ENCODE measurements around the gene ERBIN.
"Not testable (repeated sequence)": the region's sequence is repeated elsewhere in the genome, so short reads cannot be mapped to it uniquely, and the experiment has no call there.

The ERBIN gene

GRCh38 chr5:65895891-65896290 is 30.5 kb upstream of the ERBIN start:
- no peaks in the 10 kb centered on the region for H3K27me3 ChIP-seq (ENCODE audit: insufficient read depth, low read length)
- H3K36me3 ChIP-seq (ENCODE audit: insufficient read depth, low read length) = no peaks in the 10 kb centered on the region
- peaks cover 15% of the 10 kb centered on the region; the same call in 1 of the 2 replicates for H3K4me1 ChIP-seq (ENCODE audit: insufficient read depth, low read length)
- no peak overlapping the region for H3K9ac ChIP-seq (ENCODE audit: low read depth, low read length)
- H3K27ac ChIP-seq (ENCODE audit: low read depth, low read length) = no peak overlapping the region
- 94% methylated on average over 3 of the region's 3 CpGs for WGBS
- H3K9me3 ChIP-seq (ENCODE audit: insufficient read depth, low read depth, low read length) = no peaks in the 10 kb centered on the region
- no peak overlapping the region for H3K4me3 ChIP-seq (ENCODE audit: low read length)

- Histone ChIP-seq H3K27ac (ENCODE audit: low read depth, low read length) (no peak overlapping the region), H3K9ac (ENCODE audit: low read depth, low read length) (no peak overlapping the region), H3K36me3 (ENCODE audit: insufficient read depth, low read length) (no peaks in the 10 kb centered on the region), H3K9me3 (ENCODE audit: insufficient read depth, low read depth, low read length) (no peaks in the 10 kb centered on the region), H3K27me3 (ENCODE audit: insufficient read depth, low read length) (no peaks in the 10 kb centered on the region), H3K4me1 (ENCODE audit: insufficient read depth, low read length) (no peaks in the 10 kb centered on the region), H3K4me3 (ENCODE audit: low read length) (no peak overlapping the region)
- WGBS = 86% methylated on average over 2 of the region's 2 CpGs
These were observed 25.6 kb upstream of the ERBIN start for GRCh38 chr5:65900746-65901145.

- Histone ChIP-seq H3K4me1 (ENCODE audit: insufficient read depth, low read length) (no peaks in the 10 kb centered on the region), H3K36me3 (ENCODE audit: insufficient read depth, low read length) (no peaks in the 10 kb centered on the region), H3K9me3 (ENCODE audit: insufficient read depth, low read depth, low read length) (no peaks in the 10 kb centered on the region), H3K4me3 (ENCODE audit: low read length) (no peak overlapping the region), H3K9ac (ENCODE audit: low read depth, low read length) (no peak overlapping the region), H3K27me3 (ENCODE audit: insufficient read depth, low read length) (no peaks in the 10 kb centered on the region), H3K27ac (ENCODE audit: low read depth, low read length) (no peak overlapping the region)
- 96% methylated on average over 4 of the region's 4 CpGs for WGBS
These were observed 24.3 kb upstream of the ERBIN start for GRCh38 chr5:65902104-65902503.

- H3K4me1 ChIP-seq (ENCODE audit: insufficient read depth, low read length) = no peaks in the 10 kb centered on the region
- H3K27me3 ChIP-seq (ENCODE audit: insufficient read depth, low read length) = no peaks in the 10 kb centered on the region
- no peaks in the 10 kb centered on the region for H3K9me3 ChIP-seq (ENCODE audit: insufficient read depth, low read depth, low read length)
- no peak overlapping the region for H3K4me3 ChIP-seq (ENCODE audit: low read length)
- 94% methylated on average over 1 of the region's 1 CpG for WGBS
- H3K9ac ChIP-seq (ENCODE audit: low read depth, low read length) = no peak overlapping the region
- no peak overlapping the region for H3K27ac ChIP-seq (ENCODE audit: low read depth, low read length)
- H3K36me3 ChIP-seq (ENCODE audit: insufficient read depth, low read length) = no peaks in the 10 kb centered on the region
These were observed 22.8 kb upstream of the ERBIN start for GRCh38 chr5:65903581-65903980.

GRCh38 chr5:65906256-65906655 is 20.1 kb upstream of the ERBIN start:
- no peaks in the 10 kb centered on the region for H3K4me1 ChIP-seq (ENCODE audit: insufficient read depth, low read length)
- H3K4me3 ChIP-seq (ENCODE audit: low read length) = no peak overlapping the region
- no peak overlapping the region for H3K27ac ChIP-seq (ENCODE audit: low read depth, low read length)
- no peaks in the 10 kb centered on the region for H3K36me3 ChIP-seq (ENCODE audit: insufficient read depth, low read length)
- H3K27me3 ChIP-seq (ENCODE audit: insufficient read depth, low read length) = no peaks in the 10 kb centered on the region
- no peaks in the 10 kb centered on the region for H3K9me3 ChIP-seq (ENCODE audit: insufficient read depth, low read depth, low read length)
- H3K9ac ChIP-seq (ENCODE audit: low read depth, low read length) = no peak overlapping the region

GRCh38 chr5:65907135-65907534 is 19.2 kb upstream of the ERBIN start:
- H3K9ac ChIP-seq (ENCODE audit: low read depth, low read length) = no peak overlapping the region
- H3K9me3 ChIP-seq (ENCODE audit: insufficient read depth, low read depth, low read length) = no peaks in the 10 kb centered on the region
- H3K4me3 ChIP-seq (ENCODE audit: low read length) = no peak overlapping the region
- H3K27me3 ChIP-seq (ENCODE audit: insufficient read depth, low read length) = no peaks in the 10 kb centered on the region
- no peaks in the 10 kb centered on the region for H3K4me1 ChIP-seq (ENCODE audit: insufficient read depth, low read length)
- no peaks in the 10 kb centered on the region for H3K36me3 ChIP-seq (ENCODE audit: insufficient read depth, low read length)
- H3K27ac ChIP-seq (ENCODE audit: low read depth, low read length) = no peak overlapping the region
- no CpG with 5 or more reads among the region's 2 CpGs for WGBS

- WGBS = 100% methylated on average over 1 of the region's 3 CpGs
- no peaks in the 10 kb centered on the region for H3K4me1 ChIP-seq (ENCODE audit: insufficient read depth, low read length)
- no peak overlapping the region for H3K4me3 ChIP-seq (ENCODE audit: low read length)
- H3K9ac ChIP-seq (ENCODE audit: low read depth, low read length) = no peak overlapping the region
- no peaks in the 10 kb centered on the region for H3K36me3 ChIP-seq (ENCODE audit: insufficient read depth, low read length)
- no peaks in the 10 kb centered on the region for H3K9me3 ChIP-seq (ENCODE audit: insufficient read depth, low read depth, low read length)
- H3K27ac ChIP-seq (ENCODE audit: low read depth, low read length) = no peak overlapping the region
- no peaks in the 10 kb centered on the region for H3K27me3 ChIP-seq (ENCODE audit: insufficient read depth, low read length)
These were observed 15.7 kb upstream of the ERBIN start for GRCh38 chr5:65910711-65911110.

- no peaks in the 10 kb centered on the region for H3K36me3 ChIP-seq (ENCODE audit: insufficient read depth, low read length)
- H3K27ac ChIP-seq (ENCODE audit: low read depth, low read length) = no peak overlapping the region
- no peak overlapping the region for H3K9ac ChIP-seq (ENCODE audit: low read depth, low read length)
- no peaks in the 10 kb centered on the region for H3K9me3 ChIP-seq (ENCODE audit: insufficient read depth, low read depth, low read length)
- no peaks in the 10 kb centered on the region for H3K4me1 ChIP-seq (ENCODE audit: insufficient read depth, low read length)
- 87% methylated on average over 3 of the region's 3 CpGs for WGBS
- H3K27me3 ChIP-seq (ENCODE audit: insufficient read depth, low read length) = no peaks in the 10 kb centered on the region
- H3K4me3 ChIP-seq (ENCODE audit: low read length) = no peak overlapping the region
These were observed 14.1 kb upstream of the ERBIN start for GRCh38 chr5:65912311-65912710.

GRCh38 chr5:65913519-65913918 is 12.9 kb upstream of the ERBIN start:
- Histone ChIP-seq H3K4me3 (ENCODE audit: low read length) (no peak overlapping the region), H3K9me3 (ENCODE audit: insufficient read depth, low read depth, low read length) (no peaks in the 10 kb centered on the region), H3K4me1 (ENCODE audit: insufficient read depth, low read length) (no peaks in the 10 kb centered on the region), H3K36me3 (ENCODE audit: insufficient read depth, low read length) (no peaks in the 10 kb centered on the region), H3K27me3 (ENCODE audit: insufficient read depth, low read length) (no peaks in the 10 kb centered on the region), H3K27ac (ENCODE audit: low read depth, low read length) (no peak overlapping the region), H3K9ac (ENCODE audit: low read depth, low read length) (no peak overlapping the region)
- 76% methylated on average over 2 of the region's 3 CpGs for WGBS

GRCh38 chr5:65914641-65915196 is 11.7 kb upstream of the ERBIN start:
- Histone ChIP-seq H3K4me1 (ENCODE audit: insufficient read depth, low read length) (no peaks in the 10 kb centered on the region), H3K4me3 (ENCODE audit: low read length) (no peak overlapping the region), H3K27ac (ENCODE audit: low read depth, low read length) (no peak overlapping the region), H3K9me3 (ENCODE audit: insufficient read depth, low read depth, low read length) (no peaks in the 10 kb centered on the region), H3K36me3 (ENCODE audit: insufficient read depth, low read length) (no peaks in the 10 kb centered on the region), H3K27me3 (ENCODE audit: insufficient read depth, low read length) (no peaks in the 10 kb centered on the region), H3K9ac (ENCODE audit: low read depth, low read length) (no peak overlapping the region)
- WGBS = 41% methylated on average over 2 of the region's 3 CpGs

- H3K27ac ChIP-seq (ENCODE audit: low read depth, low read length); H3K4me1 ChIP-seq (ENCODE audit: insufficient read depth, low read length); H3K36me3 ChIP-seq (ENCODE audit: insufficient read depth, low read length); H3K4me3 ChIP-seq (ENCODE audit: low read length); H3K27me3 ChIP-seq (ENCODE audit: insufficient read depth, low read length); H3K9ac ChIP-seq (ENCODE audit: low read depth, low read length); H3K9me3 ChIP-seq (ENCODE audit: insufficient read depth, low read depth, low read length): not testable (repeated sequence)
- WGBS = 95% methylated on average over 6 of the region's 6 CpGs
These were observed 10.7 kb upstream of the ERBIN start for GRCh38 chr5:65915661-65916060.

GRCh38 chr5:65916066-65916465 is 10.3 kb upstream of the ERBIN start:
- Histone ChIP-seq H3K27me3 (ENCODE audit: insufficient read depth, low read length) (no peaks in the 10 kb centered on the region), H3K27ac (ENCODE audit: low read depth, low read length) (no peak overlapping the region), H3K4me1 (ENCODE audit: insufficient read depth, low read length) (no peaks in the 10 kb centered on the region), H3K9me3 (ENCODE audit: insufficient read depth, low read depth, low read length) (no peaks in the 10 kb centered on the region), H3K4me3 (ENCODE audit: low read length) (no peak overlapping the region), H3K36me3 (ENCODE audit: insufficient read depth, low read length) (no peaks in the 10 kb centered on the region), H3K9ac (ENCODE audit: low read depth, low read length) (no peak overlapping the region)
- no CpG with 5 or more reads among the region's 3 CpGs for WGBS

Data from HUES64 (cell line).